ENCODE data around the gene PRUNE2. TPM values are rescaled to one million over a fixed set of nuclear protein-coding genes. Genes with fewer than 3 reads are reported as not detected.

PRUNE2 gene
- total RNA-seq, 4 donors from 2014 or later, result 3.6 to 16.2 (median 6.4) TPM

- Histone ChIP-seq H3K4me1 (peaks cover 9% of the 10 kb centered on the region), H3K36me3 (no peaks in the 10 kb centered on the region), H3K27me3 (no peaks in the 10 kb centered on the region), H3K27ac (no peak overlapping the region), H3K4me3 (no peak overlapping the region), H3K9me3 (no peaks in the 10 kb centered on the region)
- 69% methylated on average over 5 of the region's 5 CpGs for WGBS
- TF ChIP-seq EP300 (IDR thresholded peaks at IDR 0.05) (no peak), POLR2A (IDR thresholded peaks at IDR 0.05) (no peak), POLR2AphosphoS5 (IDR thresholded peaks at IDR 0.05) (no peak)
- DNase-seq (ENCODE audit: low spot score in 2 of 2), result no peak
Measured at GRCh38 chr9:76690973-76691370, 214.9 kb downstream of the PRUNE2 start.

GRCh38 chr9:76690246-76690972, 215.5 kb downstream of the PRUNE2 start:
- Histone ChIP-seq H3K9me3 (no peaks in the 10 kb centered on the region), H3K4me1 (peaks cover 9% of the 10 kb centered on the region), H3K27ac (no peak overlapping the region), H3K36me3 (no peaks in the 10 kb centered on the region), H3K4me3 (no peak overlapping the region), H3K27me3 (no peaks in the 10 kb centered on the region)
- no peak for DNase-seq (ENCODE audit: low spot score in 2 of 2)
- WGBS, result 82% methylated on average over 1 of the region's 1 CpG
- no peak for TF ChIP-seq POLR2AphosphoS5 (IDR thresholded peaks at IDR 0.05)
- TF ChIP-seq CTCF (IDR thresholded peaks at IDR 0.05), result no peak
- no peak for TF ChIP-seq EP300 (IDR thresholded peaks at IDR 0.05)
- TF ChIP-seq POLR2A (IDR thresholded peaks at IDR 0.05), result no peak

GRCh38 chr9:76688471-76689238, 217.3 kb downstream of the PRUNE2 start:
- H3K4me3 ChIP-seq, result no peak overlapping the region
- WGBS, result 66% methylated on average over 3 of the region's 3 CpGs
- no peaks in the 10 kb centered on the region for H3K36me3 ChIP-seq
- H3K9me3 ChIP-seq, result no peaks in the 10 kb centered on the region
- DNase-seq (ENCODE audit: low spot score in 2 of 2), result no peak
- no peaks in the 10 kb centered on the region for H3K27me3 ChIP-seq
- H3K27ac ChIP-seq, result no peak overlapping the region
- H3K4me1 ChIP-seq, result peaks cover 9% of the 10 kb centered on the region
- no peak for TF ChIP-seq POLR2AphosphoS5 (IDR thresholded peaks at IDR 0.05)
- TF ChIP-seq CTCF (IDR thresholded peaks at IDR 0.05), result no peak
- TF ChIP-seq EP300 (IDR thresholded peaks at IDR 0.05), result no peak
- TF ChIP-seq POLR2A (IDR thresholded peaks at IDR 0.05), result no peak

GRCh38 chr9:76687861-76688391, 218.0 kb downstream of the PRUNE2 start:
- whole genome bisulfite sequencing, result 65% methylated on average over 4 of the region's 4 CpGs
- no peaks in the 10 kb centered on the region for H3K36me3 ChIP-seq
- H3K4me1 ChIP-seq, result peaks cover 9% of the 10 kb centered on the region
- no peak for DNase-seq (ENCODE audit: low spot score in 2 of 2)
- no peaks in the 10 kb centered on the region for H3K9me3 ChIP-seq
- no peaks in the 10 kb centered on the region for H3K27me3 ChIP-seq
- H3K27ac ChIP-seq, result peak overlapping the region; percentile 11
- no peak overlapping the region for H3K4me3 ChIP-seq
- TF ChIP-seq POLR2A (IDR thresholded peaks at IDR 0.05) (no peak), POLR2AphosphoS5 (IDR thresholded peaks at IDR 0.05) (no peak), EP300 (IDR thresholded peaks at IDR 0.05) (no peak), CTCF (IDR thresholded peaks at IDR 0.05) (no peak)

GRCh38 chr9:76686756-76687155, 219.2 kb downstream of the PRUNE2 start:
- H3K27ac ChIP-seq, result no peak overlapping the region

More at GRCh38 chr9:76686756-76687155, 219.2 kb downstream of the PRUNE2 start:
- Histone ChIP-seq H3K27me3 (no peaks in the 10 kb centered on the region), H3K4me3 (no peak overlapping the region), H3K4me1 (peaks cover 7% of the 10 kb centered on the region), H3K9me3 (no peaks in the 10 kb centered on the region), H3K36me3 (no peaks in the 10 kb centered on the region)
- DNase-seq (ENCODE audit: low spot score in 2 of 2), result no peak
- TF ChIP-seq EP300 (IDR thresholded peaks at IDR 0.05) (no peak), POLR2AphosphoS5 (IDR thresholded peaks at IDR 0.05) (no peak), CTCF (IDR thresholded peaks at IDR 0.05) (no peak)
- 69% methylated on average over 4 of the region's 4 CpGs for WGBS
